ENCODE results near the gene NME7. TPM values are rescaled to one million over a fixed set of nuclear protein-coding genes. Genes with fewer than 3 reads are reported as not detected.
A peak's percentile ranks its signal among the peaks of the same experiment; 100 is the strongest.

Gene NME7
- total RNA-seq, 2 experiments from 2014 or later = 14.7 to 24.7 TPM

- Mint-ChIP-seq H3K27ac (no peak overlapping the region), H3K36me3 (peaks cover 35% of the 10 kb centered on the region), H3K4me3 (no peak overlapping the region), H3K27me3 (no peaks in the 10 kb centered on the region), H3K4me1 (peaks cover 32% of the 10 kb centered on the region), H3K9me3 (no peaks in the 10 kb centered on the region)
- POLR2A ChIA-PET = no interaction called here
- DNase-seq (no peak), ATAC-seq (ENCODE audit: low read depth) (no peak)
Observed at GRCh38 chr1:169112241-169112640, 255.4 kb downstream of the NME7 start.

GRCh38 chr1:169111472-169111871 lies 256.1 kb downstream of the NME7 start:
- H3K9me3 Mint-ChIP-seq = no peaks in the 10 kb centered on the region
- POLR2A ChIA-PET = no interaction called here

GRCh38 chr1:169110689-169111447 lies 256.7 kb downstream of the NME7 start:
- H3K27ac Mint-ChIP-seq = no peak overlapping the region
- ATAC-seq (ENCODE audit: low read depth) (no peak), DNase-seq (no peak)
- H3K4me3 Mint-ChIP-seq = no peak overlapping the region
- H3K4me1 Mint-ChIP-seq = peaks cover 31% of the 10 kb centered on the region
- H3K27me3 Mint-ChIP-seq = no peaks in the 10 kb centered on the region
- H3K36me3 Mint-ChIP-seq = peaks cover 28% of the 10 kb centered on the region
- POLR2A ChIA-PET = interaction anchor here (0.6 to 1.5 kb wide), 2 partner anchors 8 to 236 kb away, joined by 3 to 4 read pairs; no protein-coding TSS in a partner anchor
- no peaks in the 10 kb centered on the region for H3K9me3 Mint-ChIP-seq

More at GRCh38 chr1:169111472-169111871, 256.1 kb downstream of the NME7 start:
- H3K4me1 Mint-ChIP-seq = peaks cover 35% of the 10 kb centered on the region
- ATAC-seq (ENCODE audit: low read depth) (no peak), DNase-seq (no peak)
- H3K36me3 Mint-ChIP-seq = peaks cover 33% of the 10 kb centered on the region
- no peaks in the 10 kb centered on the region for H3K27me3 Mint-ChIP-seq
- H3K4me3 Mint-ChIP-seq = no peak overlapping the region
- H3K27ac Mint-ChIP-seq = no peak overlapping the region

GRCh38 chr1:169110236-169110635 lies 257.4 kb downstream of the NME7 start:
- Mint-ChIP-seq H3K4me1 (peaks cover 31% of the 10 kb centered on the region), H3K27ac (no peak overlapping the region), H3K36me3 (peaks cover 27% of the 10 kb centered on the region), H3K27me3 (no peaks in the 10 kb centered on the region), H3K9me3 (no peaks in the 10 kb centered on the region), H3K4me3 (peak overlapping the region; percentile 14)
- ATAC-seq (ENCODE audit: low read depth) (no peak), DNase-seq (no peak)
- POLR2A ChIA-PET = interaction anchor here (0.6 to 1.5 kb wide), 2 partner anchors 9 to 236 kb away, joined by 3 to 4 read pairs; no protein-coding TSS in a partner anchor

- POLR2A ChIA-PET = interaction anchor here (0.7 to 1.5 kb wide), 2 partner anchors 10 to 609 kb away, joined by 3 to 4 read pairs; no protein-coding TSS in a partner anchor
- Mint-ChIP-seq H3K9me3 (no peaks in the 10 kb centered on the region), H3K4me3 (peak overlapping the region; percentile 49), H3K4me1 (peaks cover 33% of the 10 kb centered on the region), H3K27me3 (no peaks in the 10 kb centered on the region), H3K27ac (no peak overlapping the region), H3K36me3 (peaks cover 26% of the 10 kb centered on the region)
- ATAC-seq (ENCODE audit: low read depth) = no peak
- DNase-seq = no peak
Observed at GRCh38 chr1:169109561-169110134, 257.9 kb downstream of the NME7 start.

- POLR2A ChIA-PET = interaction anchor here (0.7 kb wide), 1 partner anchor 608 kb away, joined by 3 read pairs; no protein-coding TSS in a partner anchor
- Mint-ChIP-seq H3K9me3 (no peaks in the 10 kb centered on the region), H3K36me3 (peaks cover 22% of the 10 kb centered on the region), H3K4me3 (peak overlapping the region; percentile 89), H3K27me3 (no peaks in the 10 kb centered on the region), H3K27ac (no peak overlapping the region), H3K4me1 (peaks cover 34% of the 10 kb centered on the region)
- DNase-seq = no peak
- no peak for ATAC-seq (ENCODE audit: low read depth)
Observed at GRCh38 chr1:169108863-169109560, 258.6 kb downstream of the NME7 start.

GRCh38 chr1:169108223-169108622 lies 259.4 kb downstream of the NME7 start:
- DNase-seq (no peak), ATAC-seq (ENCODE audit: low read depth) (no peak)
- Mint-ChIP-seq H3K4me3 (peak overlapping the region; percentile 89), H3K4me1 (peaks cover 34% of the 10 kb centered on the region), H3K36me3 (peaks cover 17% of the 10 kb centered on the region), H3K9me3 (no peaks in the 10 kb centered on the region), H3K27me3 (no peaks in the 10 kb centered on the region), H3K27ac (no peak overlapping the region)
- POLR2A ChIA-PET = interaction anchor here (1.0 kb wide), 1 partner anchor 260 kb away, joined by 4 read pairs; the partner anchor contains the start of genes BLZF1 and NME7

- Mint-ChIP-seq H3K27ac (peak overlapping the region; percentile 36), H3K4me1 (peaks cover 34% of the 10 kb centered on the region), H3K4me3 (peak overlapping the region; percentile 89), H3K36me3 (peaks cover 15% of the 10 kb centered on the region), H3K27me3 (no peaks in the 10 kb centered on the region), H3K9me3 (no peaks in the 10 kb centered on the region)
- DNase-seq = no peak
- ATAC-seq (ENCODE audit: low read depth) = no peak
- POLR2A ChIA-PET = interaction anchor here (1.0 kb wide), 1 partner anchor 260 kb away, joined by 4 read pairs; the partner anchor contains the start of genes BLZF1 and NME7
Observed at GRCh38 chr1:169107603-169108208, 259.9 kb downstream of the NME7 start.

- Mint-ChIP-seq H3K9me3 (no peaks in the 10 kb centered on the region), H3K27ac (peak overlapping the region; percentile 36), H3K27me3 (no peaks in the 10 kb centered on the region), H3K36me3 (peaks cover 8% of the 10 kb centered on the region), H3K4me3 (peak overlapping the region; percentile 89), H3K4me1 (peaks cover 34% of the 10 kb centered on the region)
- DNase-seq = no peak
- POLR2A ChIA-PET = interaction anchor here (0.7 to 1.5 kb wide), 2 partner anchors 62 to 668 kb away, joined by 3 to 5 read pairs; no protein-coding TSS in a partner anchor
- ATAC-seq (ENCODE audit: low read depth) = no peak
Observed at GRCh38 chr1:169106921-169107602, 260.5 kb downstream of the NME7 start.

GRCh38 chr1:169106095-169106920 lies 261.3 kb downstream of the NME7 start, which contains the start of gene ATP1B1:
TSS of gene ATP1B1 (plus strand) at chr1:169106690. CDS start at chr1:169106830, 140 bp downstream.
- POLR2A ChIA-PET = interaction anchor here (0.5 to 1.5 kb wide), 5 partner anchors 16 to 667 kb away, joined by 3 to 5 read pairs (median 5); no protein-coding TSS in a partner anchor
- Mint-ChIP-seq H3K27me3 (no peaks in the 10 kb centered on the region), H3K36me3 (peaks cover 3% of the 10 kb centered on the region), H3K9me3 (no peaks in the 10 kb centered on the region), H3K4me1 (peaks cover 34% of the 10 kb centered on the region), H3K27ac (peak within 1 kb of the TSS; percentile 73), H3K4me3 (peak within 1 kb of the TSS; percentile 89)
- DNase-seq = peak; percentile 93
- peak; percentile 95 for ATAC-seq (ENCODE audit: low read depth)

- ATAC-seq (ENCODE audit: low read depth) (peak; percentile 11), DNase-seq (no peak)
- H3K9me3 Mint-ChIP-seq = no peaks in the 10 kb centered on the region
- H3K27me3 Mint-ChIP-seq = no peaks in the 10 kb centered on the region
- H3K4me1 Mint-ChIP-seq = peaks cover 34% of the 10 kb centered on the region
- peaks cover 2% of the 10 kb centered on the region for H3K36me3 Mint-ChIP-seq
- no peak overlapping the region for H3K27ac Mint-ChIP-seq
- POLR2A ChIA-PET = interaction anchor here (0.5 to 1.5 kb wide), 4 partner anchors 15 to 666 kb away, joined by 3 to 5 read pairs (median 5); no protein-coding TSS in a partner anchor
- H3K4me3 Mint-ChIP-seq = peak overlapping the region; percentile 73
Observed at GRCh38 chr1:169105434-169106094, 262.0 kb downstream of the NME7 start.

Data from activated naive CD8-positive, alpha-beta T cell treated with anti-CD3 and anti-CD28 coated beads, Interleukin-2, amount 10 ng/mL, durations not matched to agents 7 days and 5 days (primary cell).